Measurements from ENCODE around the gene KDM4B.
A peak's percentile ranks its signal among the peaks of the same experiment; 100 is the strongest.

KDM4B gene

GRCh38 chr19:5126498-5127223 is 157.7 kb downstream of the KDM4B start:
- no peak for DNase-seq

GRCh38 chr19:5127717-5128116 is 158.8 kb downstream of the KDM4B start:
- no peak for DNase-seq

GRCh38 chr19:5128251-5128935 is 159.5 kb downstream of the KDM4B start:
- peak; percentile 47 for DNase-seq

GRCh38 chr19:5128936-5129389 is 160.1 kb downstream of the KDM4B start:
- no peak for DNase-seq

GRCh38 chr19:5129691-5130090 is 160.8 kb downstream of the KDM4B start:
- DNase-seq, result no peak

GRCh38 chr19:5130371-5131030 is 161.6 kb downstream of the KDM4B start:
- no peak for DNase-seq

- no peak for DNase-seq
These were observed 162.2 kb downstream of the KDM4B start for GRCh38 chr19:5131031-5131505.

GRCh38 chr19:5131506-5132205 is 162.7 kb downstream of the KDM4B start:
- DNase-seq, result no peak

- DNase-seq, result no peak
These were observed 163.3 kb downstream of the KDM4B start for GRCh38 chr19:5132206-5132560.

- no peak for DNase-seq
These were observed 164.1 kb downstream of the KDM4B start for GRCh38 chr19:5132698-5133651.

- no peak for DNase-seq
These were observed 165.2 kb downstream of the KDM4B start for GRCh38 chr19:5133986-5134595.

- DNase-seq, result no peak
These were observed 165.8 kb downstream of the KDM4B start for GRCh38 chr19:5134691-5135090.

GRCh38 chr19:5136073-5136855 is 167.4 kb downstream of the KDM4B start:
- DNase-seq, result no peak

GRCh38 chr19:5137114-5137513 is 168.2 kb downstream of the KDM4B start:
- no peak for DNase-seq

GRCh38 chr19:5137571-5138124 is 168.7 kb downstream of the KDM4B start:
- DNase-seq, result no peak

GRCh38 chr19:5138606-5139582 is 170.0 kb downstream of the KDM4B start:
- DNase-seq, result peak; percentile 49

- DNase-seq, result no peak
These were observed 170.8 kb downstream of the KDM4B start for GRCh38 chr19:5139583-5140325.

- DNase-seq, result no peak
These were observed 172.4 kb downstream of the KDM4B start for GRCh38 chr19:5141129-5141849.

Data from fibroblast of upper back skin (primary cell).